Measurements from ENCODE around the gene PTEN.

GRCh38 chr10:87818505-87819288, 44.7 kb upstream of the PTEN start:
- TF ChIP-seq CTCF (conservative IDR thresholded peaks at IDR 0.05; ENCODE audit: low read length) (peak; percentile 46), EZH2phosphoT487 (IDR thresholded peaks at IDR 0.05; ENCODE audit: borderline replicate concordance) (no peak)
